HG02981 (cell line): Measurements from ENCODE around the gene HPSE.

ENCODE experiments used
- ATAC-seq: cut with Tn5 transposase; IDR thresholded peaks from one replicate; pipeline ENCODE4 v1.9.1; 2021; ENCODE audit warnings: mild to moderate bottlenecking, moderate library complexity; ENCODE audit not compliant: unreplicated experiment

The HPSE gene

DNA sequence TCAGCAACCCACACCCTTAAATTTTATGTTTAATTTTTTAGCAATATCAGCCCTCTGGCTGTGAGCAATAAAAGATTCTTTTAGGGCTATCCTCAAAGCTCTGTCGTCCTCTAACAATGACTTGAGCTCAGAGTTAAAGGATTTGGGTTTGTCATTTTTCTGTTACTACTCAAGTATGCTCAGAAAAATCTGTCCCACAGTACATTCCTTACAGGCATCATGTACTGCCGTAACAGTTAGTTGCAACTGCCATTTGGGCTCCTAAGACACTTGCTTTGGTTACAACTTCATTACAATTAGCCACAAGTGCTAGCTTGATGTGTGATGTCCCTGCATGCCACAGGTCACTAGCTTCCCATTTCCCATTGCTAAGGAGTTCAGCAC, 83.2 kb downstream of the HPSE start:
- ATAC-seq, result no peak

- ATAC-seq, result no peak
These were observed 83.8 kb downstream of the HPSE start for GRCh38 chr4:83250687-83251446.

DNA sequence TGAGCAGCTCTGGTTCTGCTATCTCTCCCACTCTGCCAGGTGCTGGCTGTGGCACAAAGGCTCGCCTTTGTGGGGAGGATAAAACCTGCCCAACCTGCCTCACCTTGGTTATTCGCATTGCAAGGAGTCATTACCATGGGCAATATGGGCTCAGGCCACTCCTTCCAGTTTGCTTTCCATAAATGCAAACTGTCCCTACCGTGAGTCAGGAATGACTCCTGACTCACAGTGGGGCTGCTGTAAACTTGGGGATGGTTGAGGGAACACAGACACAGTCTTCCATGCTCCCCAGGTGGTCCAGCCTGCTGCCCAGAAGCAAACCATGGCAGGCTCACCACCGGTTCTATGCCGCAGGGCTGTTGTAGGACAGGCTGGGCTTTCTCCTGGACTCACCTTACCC, 86.2 kb downstream of the HPSE start:
- no peak for ATAC-seq

DNA sequence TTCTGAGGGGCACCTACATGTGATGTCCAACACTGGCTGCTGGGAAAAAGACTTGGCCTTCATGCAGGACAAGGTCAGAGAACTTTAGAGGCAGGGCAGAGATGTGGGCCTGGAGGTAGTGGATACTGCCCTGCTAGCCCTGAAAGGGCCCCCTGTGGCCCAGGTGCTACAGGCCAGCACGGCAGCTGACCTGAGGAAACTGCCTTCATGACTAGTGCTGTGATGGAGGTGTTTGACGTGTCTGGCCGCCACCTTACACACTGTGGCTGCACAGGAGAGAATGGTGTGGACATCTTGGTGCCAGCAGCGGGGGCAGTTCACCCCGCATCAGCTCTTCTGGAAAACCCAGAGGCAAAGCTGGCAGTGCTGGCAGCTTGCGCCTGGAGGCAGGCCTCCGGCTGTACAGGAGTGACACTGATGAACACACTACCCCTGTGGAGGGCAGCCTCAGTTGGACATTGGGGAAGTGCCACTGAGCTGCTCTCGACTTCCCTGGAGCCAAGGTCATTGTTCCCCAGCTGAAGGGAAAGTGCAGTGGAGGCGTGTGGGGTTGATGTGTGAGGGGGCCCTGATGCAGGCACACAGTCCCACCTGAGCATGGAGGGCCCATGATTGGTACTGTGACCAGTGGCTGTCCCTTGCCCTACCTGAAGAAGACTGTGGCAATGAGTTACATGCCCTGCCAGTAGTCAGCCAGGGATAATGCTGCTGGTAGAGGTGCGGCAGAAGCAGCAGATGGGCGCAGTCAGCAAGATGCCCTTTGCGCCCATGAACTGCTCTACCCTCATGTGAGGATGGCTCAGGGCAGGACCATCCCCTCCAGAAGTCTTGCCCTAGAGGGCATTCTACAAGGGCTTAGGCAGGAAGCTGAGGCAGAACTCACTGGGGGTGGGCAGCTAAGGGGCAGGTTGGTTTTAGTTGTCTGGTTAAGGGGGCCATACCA, 87.0 kb downstream of the HPSE start:
- no peak for ATAC-seq
